ENCODE results near the gene CELA3B.
A peak's percentile ranks its signal among the peaks of the same experiment; 100 is the strongest.
"Not testable (repeated sequence)": the region's sequence is repeated elsewhere in the genome, so short reads cannot be mapped to it uniquely, and the experiment has no call there.

CELA3B gene

DNA sequence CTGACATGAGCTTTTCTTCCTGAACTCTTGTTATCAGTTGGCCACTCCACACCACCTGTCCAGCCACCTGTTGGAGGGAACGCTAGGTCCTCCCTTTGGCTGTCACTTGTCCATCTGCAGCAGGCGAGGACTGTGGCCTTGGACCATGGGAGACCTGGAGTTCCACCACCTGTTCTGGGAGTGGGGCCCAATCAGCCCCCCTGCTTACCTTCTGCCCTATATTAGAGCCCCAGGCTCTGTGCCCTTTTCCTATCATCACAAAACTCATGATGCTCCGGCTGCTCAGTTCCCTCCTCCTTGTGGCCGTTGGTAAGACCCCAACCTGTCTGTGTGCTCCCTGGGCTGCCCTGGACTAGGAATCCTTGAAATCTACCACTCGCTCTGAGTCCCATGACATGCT lies 24.6 kb downstream of the CELA3B start, which contains the start of gene CELA3A:
Gene CELA3A, plus strand, starts transcription at position 249 of the 400 bp plus-strand sequence. Its CDS starts 18 bp downstream, at position 267.
- H3K4me3 ChIP-seq (ENCODE audit: low read depth, low read length): no peak within 1 kb of the TSS
- TF ChIP-seq, protein P1, sequence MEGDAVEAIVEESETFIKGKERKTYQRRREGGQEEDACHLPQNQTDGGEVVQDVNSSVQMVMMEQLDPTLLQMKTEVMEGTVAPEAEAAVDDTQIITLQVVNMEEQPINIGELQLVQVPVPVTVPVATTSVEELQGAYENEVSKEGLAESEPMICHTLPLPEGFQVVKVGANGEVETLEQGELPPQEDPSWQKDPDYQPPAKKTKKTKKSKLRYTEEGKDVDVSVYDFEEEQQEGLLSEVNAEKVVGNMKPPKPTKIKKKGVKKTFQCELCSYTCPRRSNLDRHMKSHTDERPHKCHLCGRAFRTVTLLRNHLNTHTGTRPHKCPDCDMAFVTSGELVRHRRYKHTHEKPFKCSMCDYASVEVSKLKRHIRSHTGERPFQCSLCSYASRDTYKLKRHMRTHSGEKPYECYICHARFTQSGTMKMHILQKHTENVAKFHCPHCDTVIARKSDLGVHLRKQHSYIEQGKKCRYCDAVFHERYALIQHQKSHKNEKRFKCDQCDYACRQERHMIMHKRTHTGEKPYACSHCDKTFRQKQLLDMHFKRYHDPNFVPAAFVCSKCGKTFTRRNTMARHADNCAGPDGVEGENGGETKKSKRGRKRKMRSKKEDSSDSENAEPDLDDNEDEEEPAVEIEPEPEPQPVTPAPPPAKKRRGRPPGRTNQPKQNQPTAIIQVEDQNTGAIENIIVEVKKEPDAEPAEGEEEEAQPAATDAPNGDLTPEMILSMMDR (IDR thresholded peaks at IDR 0.05; ENCODE audit: insufficient read depth, low read depth, low read length, missing control alignments): no peak
- no peak for DNase-seq (ENCODE audit: low read depth)

DNA sequence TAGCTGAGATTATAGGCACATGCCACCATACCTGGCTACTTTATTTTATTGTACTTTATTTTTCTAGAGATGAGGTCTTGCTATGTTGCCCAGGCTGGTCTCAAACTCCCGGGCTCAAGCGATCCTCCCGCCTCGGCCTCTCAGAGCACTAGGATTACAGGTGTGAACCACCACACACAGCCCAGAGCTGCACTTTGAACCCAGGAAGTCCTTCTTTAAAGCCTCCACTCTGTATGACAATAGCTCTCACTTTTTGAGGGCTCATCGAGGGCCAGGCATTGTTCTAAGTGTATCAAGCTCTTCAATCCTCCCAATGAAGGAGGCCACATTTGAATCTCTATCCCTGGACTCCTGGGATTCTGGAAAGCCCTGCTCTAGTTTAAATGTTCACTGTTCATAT lies 25.6 kb downstream of the CELA3B start:
- not testable (repeated sequence) for H3K4me3 ChIP-seq (ENCODE audit: low read depth, low read length); DNase-seq (ENCODE audit: low read depth)

DNA sequence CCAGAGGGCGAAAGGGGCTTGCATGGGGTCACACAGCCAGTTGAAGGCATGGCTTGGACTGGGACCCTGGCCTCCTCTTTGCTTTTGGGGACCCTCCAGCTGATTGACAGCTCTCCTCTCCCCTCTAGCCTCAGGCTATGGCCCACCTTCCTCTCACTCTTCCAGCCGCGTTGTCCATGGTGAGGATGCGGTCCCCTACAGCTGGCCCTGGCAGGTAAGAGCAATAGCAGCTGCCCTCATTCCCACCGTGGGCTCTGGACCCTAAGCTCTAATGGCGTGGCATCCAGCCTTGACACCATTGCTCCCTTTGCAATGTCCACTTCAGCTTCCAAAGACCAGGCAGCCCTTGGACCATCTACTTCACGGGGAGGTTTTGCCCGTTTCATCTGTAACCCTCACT lies 26.1 kb downstream of the CELA3B start:
- not testable (repeated sequence) for DNase-seq (ENCODE audit: low read depth); H3K4me3 ChIP-seq (ENCODE audit: low read depth, low read length)

DNA sequence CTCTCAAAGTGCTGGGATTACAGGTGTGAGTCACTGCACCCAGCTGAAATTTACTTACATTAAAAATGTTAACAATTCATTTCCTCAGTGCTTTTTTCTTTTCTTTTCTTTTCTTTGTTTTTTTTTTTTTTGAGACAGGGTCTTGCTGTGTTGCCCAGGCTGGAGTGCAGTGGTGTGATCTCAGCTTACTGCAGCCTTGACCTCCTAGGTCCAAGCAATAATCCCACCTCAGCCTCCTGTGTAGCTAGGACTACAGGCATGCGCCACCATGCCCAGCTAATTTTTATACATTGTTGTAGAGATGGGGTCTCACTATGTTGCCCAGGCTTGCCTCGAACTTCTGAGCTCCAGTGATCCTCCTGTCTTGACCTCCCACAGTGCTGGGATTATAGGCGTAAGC lies 27.1 kb downstream of the CELA3B start:
- H3K4me3 ChIP-seq (ENCODE audit: low read depth, low read length); DNase-seq (ENCODE audit: low read depth): not testable (repeated sequence)

DNA sequence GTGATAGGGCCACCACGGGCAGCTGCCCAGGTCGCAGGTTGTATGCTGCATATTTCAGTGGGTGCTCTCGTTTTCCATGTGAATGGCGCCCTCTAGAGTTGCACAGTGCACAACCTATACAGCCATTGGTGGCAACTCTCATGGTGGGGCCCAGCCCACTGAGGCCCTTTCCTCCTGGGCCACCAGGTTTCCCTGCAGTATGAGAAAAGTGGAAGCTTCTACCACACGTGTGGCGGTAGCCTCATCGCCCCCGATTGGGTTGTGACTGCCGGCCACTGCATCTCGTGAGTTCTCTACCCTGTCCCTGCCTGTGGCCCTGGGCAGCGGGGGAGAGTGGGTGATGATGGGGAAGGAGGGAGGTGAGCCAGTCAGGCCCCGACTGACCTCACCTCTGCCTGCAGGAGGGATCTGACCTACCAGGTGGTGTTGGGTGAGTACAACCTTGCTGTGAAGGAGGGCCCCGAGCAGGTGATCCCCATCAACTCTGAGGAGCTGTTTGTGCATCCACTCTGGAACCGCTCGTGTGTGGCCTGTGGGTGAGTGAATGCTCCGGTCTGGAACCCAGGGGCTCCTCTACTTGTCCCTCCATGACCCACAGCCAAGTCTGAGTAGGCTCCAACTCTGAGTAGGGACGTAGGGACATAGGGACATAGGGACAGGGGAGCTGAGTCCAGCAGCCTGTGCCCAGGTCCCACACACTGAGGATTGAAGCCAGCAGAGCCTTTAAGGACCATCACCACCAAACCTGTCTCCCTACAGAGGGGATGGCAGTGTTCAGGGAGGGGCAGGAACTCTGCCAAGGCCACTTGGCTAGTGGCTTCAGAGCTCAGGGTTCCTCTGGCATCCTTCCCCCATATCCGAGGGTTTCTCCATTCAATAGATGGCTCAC lies 28.7 kb downstream of the CELA3B start:
- not testable (repeated sequence) for H3K4me3 ChIP-seq (ENCODE audit: low read depth, low read length)
- peak; percentile 13 for DNase-seq (ENCODE audit: low read depth)

DNA sequence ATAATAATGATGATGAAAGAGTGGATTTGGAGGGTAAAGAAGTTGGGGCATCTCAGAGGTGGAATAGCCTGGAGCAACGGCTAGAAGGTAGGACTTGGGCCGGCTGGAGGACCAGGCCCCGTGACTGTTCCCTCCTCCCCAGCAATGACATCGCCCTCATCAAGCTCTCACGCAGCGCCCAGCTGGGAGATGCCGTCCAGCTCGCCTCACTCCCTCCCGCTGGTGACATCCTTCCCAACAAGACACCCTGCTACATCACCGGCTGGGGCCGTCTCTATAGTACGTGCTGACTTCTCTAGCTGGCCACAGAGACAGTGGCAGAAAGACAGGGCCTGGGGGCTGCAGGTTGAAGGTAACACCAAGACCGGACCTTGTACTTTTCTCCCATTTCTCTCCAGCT lies 29.9 kb downstream of the CELA3B start:
- DNase-seq (ENCODE audit: low read depth); H3K4me3 ChIP-seq (ENCODE audit: low read depth, low read length): not testable (repeated sequence)

DNA sequence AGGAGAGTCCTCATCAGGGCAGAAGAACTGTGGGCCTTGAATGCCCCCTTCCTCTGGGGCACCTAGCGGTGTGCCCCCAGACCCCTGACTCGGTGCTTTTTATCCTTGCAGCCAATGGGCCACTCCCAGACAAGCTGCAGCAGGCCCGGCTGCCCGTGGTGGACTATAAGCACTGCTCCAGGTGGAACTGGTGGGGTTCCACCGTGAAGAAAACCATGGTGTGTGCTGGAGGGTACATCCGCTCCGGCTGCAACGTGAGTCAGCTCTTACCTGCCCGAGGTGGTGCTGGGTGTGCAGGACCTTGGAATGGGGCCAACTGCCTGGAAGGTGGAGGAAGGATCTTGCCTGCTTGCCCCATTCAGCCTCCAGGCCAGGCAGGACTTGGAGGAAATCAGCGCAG lies 30.4 kb downstream of the CELA3B start:
- not testable (repeated sequence) for DNase-seq (ENCODE audit: low read depth); H3K4me3 ChIP-seq (ENCODE audit: low read depth, low read length)

DNA sequence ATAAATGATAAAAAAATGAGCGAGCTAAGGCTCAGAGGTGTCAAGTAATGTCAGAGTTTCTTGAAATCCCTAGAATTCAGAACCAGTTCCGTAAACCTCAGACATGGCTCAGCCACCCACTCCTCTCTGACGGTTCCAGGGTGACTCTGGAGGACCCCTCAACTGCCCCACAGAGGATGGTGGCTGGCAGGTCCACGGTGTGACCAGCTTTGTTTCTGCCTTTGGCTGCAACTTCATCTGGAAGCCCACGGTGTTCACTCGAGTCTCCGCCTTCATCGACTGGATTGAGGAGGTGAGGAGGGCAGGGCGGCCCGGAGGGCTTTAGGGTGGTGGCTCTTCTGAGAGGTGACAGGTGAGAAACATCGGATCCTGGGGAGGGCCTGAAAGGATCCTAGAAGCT lies 32.7 kb downstream of the CELA3B start:
- DNase-seq (ENCODE audit: low read depth); H3K4me3 ChIP-seq (ENCODE audit: low read depth, low read length): not testable (repeated sequence)

DNA sequence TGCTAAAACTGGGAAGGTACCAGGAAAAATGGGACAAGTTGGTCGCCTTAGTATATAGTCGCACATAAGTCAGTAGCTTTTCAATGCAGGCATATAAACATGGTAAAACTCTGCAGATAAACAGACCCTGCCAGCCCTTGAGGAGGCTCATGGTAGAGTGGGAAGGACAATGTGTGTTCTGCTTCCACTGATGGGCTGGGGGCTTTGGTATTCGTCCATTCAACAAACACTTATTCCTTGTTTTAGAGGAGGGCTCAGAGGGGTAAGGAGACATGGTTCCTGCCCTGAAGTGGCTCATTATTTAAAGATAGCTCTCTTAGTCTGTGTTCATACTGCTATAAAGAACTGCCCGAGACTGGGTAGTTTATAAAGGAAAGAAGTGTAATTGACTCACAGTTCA lies 35.9 kb downstream of the CELA3B start:
- not testable (repeated sequence) for DNase-seq (ENCODE audit: low read depth); H3K4me3 ChIP-seq (ENCODE audit: low read depth, low read length)

DNA sequence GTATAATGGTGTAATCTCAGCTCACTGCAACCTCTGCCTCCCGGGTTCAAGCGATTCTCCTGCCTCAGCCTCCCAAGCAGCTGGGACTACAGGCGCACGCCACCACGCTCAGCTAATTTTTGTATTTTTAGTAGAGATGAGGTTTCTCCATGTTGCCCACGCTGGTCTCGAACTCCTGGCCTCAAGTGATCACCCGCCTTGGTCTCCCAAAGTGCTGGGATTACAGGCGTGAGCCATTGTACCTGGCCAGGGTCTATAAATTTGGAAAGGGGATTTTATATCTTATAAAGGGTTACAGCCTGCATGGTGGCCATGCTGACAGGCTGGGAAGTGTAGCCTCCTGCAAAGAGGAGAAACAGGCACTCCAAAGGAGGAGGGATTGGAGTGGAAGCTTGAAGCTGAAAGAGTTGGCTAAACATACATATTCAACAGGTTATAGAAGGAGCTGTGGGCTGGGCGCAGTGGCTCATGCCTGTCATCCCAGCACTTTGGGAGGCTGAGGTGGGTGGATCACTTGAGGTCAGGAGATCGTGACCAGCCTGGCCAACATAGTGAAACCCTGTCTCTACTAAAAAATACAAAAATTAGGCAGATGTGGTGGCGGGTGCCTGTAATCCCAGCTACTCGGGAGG lies 37.9 kb downstream of the CELA3B start:
- not testable (repeated sequence) for DNase-seq (ENCODE audit: low read depth); H3K4me3 ChIP-seq (ENCODE audit: low read depth, low read length)

DNA sequence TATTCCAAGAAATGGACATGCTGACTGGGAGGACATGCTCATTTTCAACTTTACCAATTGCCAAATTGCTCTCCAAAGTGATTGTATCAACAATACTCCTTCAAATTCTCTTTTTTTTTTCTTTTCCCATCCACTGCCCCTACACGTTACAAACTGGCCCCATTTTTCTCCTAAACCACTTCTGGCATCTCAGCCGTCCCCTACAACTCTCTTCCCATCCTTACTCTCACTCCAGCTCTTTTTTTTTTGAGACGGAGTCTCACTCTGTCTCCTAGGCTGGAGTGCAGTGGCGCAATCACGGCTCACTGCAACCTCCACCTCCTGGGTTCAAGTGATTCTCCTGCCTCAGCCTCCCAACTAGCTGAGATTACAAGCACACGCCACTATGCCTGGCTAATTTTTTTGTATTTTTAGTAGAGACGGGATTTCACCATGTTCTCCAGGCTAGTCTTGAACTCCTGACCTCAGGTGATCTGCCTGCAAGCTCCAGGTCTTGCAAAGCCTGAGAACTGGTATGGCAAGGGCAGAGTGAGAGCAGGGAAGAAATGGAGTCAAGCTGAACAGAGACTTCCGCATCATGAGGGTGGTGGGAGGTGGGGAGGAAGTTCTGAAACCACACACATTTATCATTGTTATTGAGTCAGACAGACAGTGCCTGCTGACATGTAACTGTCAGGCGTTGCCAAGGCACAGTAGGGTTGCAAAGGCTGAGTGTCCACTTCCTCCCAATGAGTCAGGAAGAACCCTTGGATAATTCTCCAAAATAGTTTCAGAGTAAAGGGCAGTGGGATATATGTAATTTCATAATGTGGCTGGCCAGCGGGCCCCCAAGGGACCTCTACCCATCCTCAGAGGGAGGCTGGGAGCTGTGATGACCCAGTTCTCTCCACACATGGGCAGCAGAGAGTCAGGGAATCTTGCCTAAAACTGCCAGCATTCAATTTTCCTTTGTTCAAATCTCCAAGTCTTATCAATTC lies 42.0 kb downstream of the CELA3B start:
- no peak overlapping the region for H3K4me3 ChIP-seq (ENCODE audit: low read depth, low read length)
- DNase-seq (ENCODE audit: low read depth): peak; percentile 71
- TF ChIP-seq, protein P1 (IDR thresholded peaks at IDR 0.05; ENCODE audit: insufficient read depth, low read depth, low read length, missing control alignments): peak; percentile 17

Measured in GM12865 (cell line).